Measurements from ENCODE around the gene TFAP2A. TPM values are rescaled to one million over a fixed set of nuclear protein-coding genes. Genes with fewer than 3 reads are reported as not detected.

TFAP2A gene
- total RNA-seq (2022; extraction: Qiagen RNA extraction; ENCODE audit: low read depth), result 10.8 to 16.7 TPM (median 11.9 TPM) in 5 replicates

DNA sequence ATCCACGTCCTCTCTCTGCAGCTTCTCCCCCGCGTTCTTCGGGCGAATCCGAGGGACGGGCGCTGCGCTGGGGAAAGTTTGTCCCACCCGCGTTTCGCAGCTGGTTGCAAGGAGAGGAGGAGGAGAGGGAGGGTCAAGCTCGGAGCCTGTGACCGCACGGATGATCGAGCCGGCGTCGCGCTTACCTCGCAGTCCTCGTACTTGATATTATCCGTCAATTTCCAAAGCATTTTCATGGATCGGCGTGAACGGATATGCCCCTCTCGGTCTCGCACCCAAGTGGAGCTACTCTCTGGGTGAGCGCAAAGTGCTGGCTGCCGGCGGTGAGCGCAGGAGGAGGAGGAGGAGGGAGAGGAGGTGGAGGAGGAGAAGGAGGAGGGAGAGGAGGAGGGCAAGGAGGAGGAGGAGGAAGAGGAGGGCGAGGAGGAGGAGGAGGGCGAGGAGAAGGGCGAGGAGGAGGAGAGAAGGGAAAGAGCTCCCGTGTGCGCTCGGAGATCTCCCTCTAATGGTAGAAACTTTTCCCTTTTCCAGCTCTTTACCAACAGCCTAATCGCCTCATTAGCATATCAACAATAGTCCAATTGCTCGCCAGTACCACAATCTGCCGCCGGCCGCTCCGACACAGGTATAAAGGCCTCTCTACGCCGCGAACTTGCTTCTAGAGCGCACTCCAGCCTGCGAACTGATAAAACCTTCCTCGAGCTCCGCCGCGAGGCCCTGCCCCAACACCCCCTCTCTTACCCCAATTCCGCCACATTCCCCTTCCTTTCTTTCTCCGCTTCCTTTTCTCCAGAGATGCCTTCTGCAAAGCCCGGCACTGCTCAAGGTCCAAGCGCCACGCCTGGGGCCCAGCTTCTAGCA, at the start of gene TFAP2A:
TFAP2A (minus strand) TSS at position 319 of the 861 bp plus-strand sequence; CDS start at position 236, 83 bp downstream.

Other genes starting within 250 kb of the TFAP2A start
- gene GCNT2, start 106.3 kb upstream of the TFAP2A start, total RNA-seq (2022; extraction: Qiagen RNA extraction; ENCODE audit: low read depth), result 5.6 to 7.5 TPM (median 6.3 TPM) in 5 replicates